Motor neuron (in vitro differentiated cells): ENCODE measurements around the gene CAB39. TPM values are rescaled to one million over a fixed set of nuclear protein-coding genes. Genes with fewer than 3 reads are reported as not detected.
A peak's percentile ranks its signal among the peaks of the same experiment; 100 is the strongest.

Source experiments
- ATAC-seq, 8 experiments: fragments of 200-7000 bp; cut with Tn5 transposase; replicated peaks in 6 of 8; 2 replicates each; pipeline ENCODE4 v1.8.0; 2021; ENCODE audit warnings: mild to moderate bottlenecking in 8 of 8, moderate library complexity in 8 of 8
- H3K27ac ChIP-seq, 2 donors: fragments of 250-450 bp; sonication (Bioruptor Pico); 2 replicates each; pipeline ENCODE4 v1.9.0; 2021; ENCODE audit warnings: antibody characterized with exemption in 2 of 2, mild to moderate bottlenecking in 2 of 2, moderate library complexity in 1 of 2
- H3K4me1 ChIP-seq, 2 donors: fragments of 250-450 bp; sonication (Bioruptor Pico); replicated peaks in 1 of 2; 2 replicates each; pipeline ENCODE4 v1.6.1; 2021; ENCODE audit warnings: antibody characterized with exemption in 2 of 2, mild to moderate bottlenecking in 2 of 2, moderate library complexity in 1 of 2
- H3K4me3 ChIP-seq, 5 donors: fragments of 250-450 bp; sonication (Bioruptor Pico); 2 replicates each; pipeline ENCODE4 v1.9.0; 2021; ENCODE audit warnings: antibody characterized with exemption in 5 of 5, mild to moderate bottlenecking in 5 of 5, moderate library complexity in 4 of 5
- WGBS, 10 experiments: fragments of 450-650 bp; shearing (Covaris generic); methylation state at CpG; one replicate each; pipeline ENCODE4 v1.0.0; 2022; 5-methylcytosine and 5-hydroxymethylcytosine counted together
- in situ Hi-C, 9 experiments: fragments of 400-800 bp; cut with MboI; loops; one replicate each; pipeline ENCODE4 v1.15.0; 2021; ENCODE audit warnings: low sequenced_read_pairs in 9 of 9, low pct_unique_long_range_greater_than_20kb in 2 of 9; ENCODE audit not compliant: unreplicated experiment in 9 of 9
- total RNA-seq, 8 experiments: library from RNA; unstranded; fragments of 300-600 nt; gene quantifications; 2 replicates each; pipeline versions ENCODE4 v1.2.3 to v1.2.4, GENCODE V29; 2022

Gene CAB39
- total RNA-seq, 8 experiments from 2014 or later, result 33.2 to 75.1 (median 40.4) TPM

- Histone ChIP-seq H3K4me3 (no peak overlapping the region), H3K27ac (no peak overlapping the region), H3K4me1 (no peaks in the 10 kb centered on the region)
- no peak for ATAC-seq
- WGBS, 10 experiments, result 80 to 96% (median 92%) methylated on average over 2 to 8 of the region's 8 CpGs
- in situ Hi-C loops, result no loop called here
These were observed 97.1 kb downstream of the CAB39 start for GRCh38 chr2:230809677-230810251.

GRCh38 chr2:230811508-230811907 is 98.9 kb downstream of the CAB39 start:
- in situ Hi-C loops, result no loop called here
- Histone ChIP-seq H3K27ac (no peak overlapping the region), H3K4me3 (no peak overlapping the region), H3K4me1 (no peaks in the 10 kb centered on the region)
- 37 to 100% (median 89%) methylated on average over 2 to 3 of the region's 3 CpGs; no CpG with 5 or more reads in 5 of the 10 experiments for WGBS, 10 experiments
- ATAC-seq, result no peak

- Histone ChIP-seq H3K4me1 (no peaks in the 10 kb centered on the region), H3K4me3 (no peak overlapping the region), H3K27ac (no peak overlapping the region)
- ATAC-seq, result no peak
- WGBS, 10 experiments, result 80 to 100% (median 96%) methylated on average over 1 to 6 of the region's 6 CpGs
- in situ Hi-C loops, result no loop called here
These were observed 99.4 kb downstream of the CAB39 start for GRCh38 chr2:230812033-230812432.

GRCh38 chr2:230814616-230815015 is 102.0 kb downstream of the CAB39 start:
- in situ Hi-C loops, result no loop called here
- ATAC-seq, result peak in 4 of 8 experiments; percentile 25 to 73 (median 52)
- Histone ChIP-seq H3K4me1 (no peaks in the 10 kb centered on the region), H3K27ac (no peak overlapping the region), H3K4me3 (no peak overlapping the region)
- 0 to 92% (median 78%) methylated on average over 1 to 2 of the region's 2 CpGs; no CpG with 5 or more reads in 4 of the 10 experiments for WGBS, 10 experiments

DNA sequence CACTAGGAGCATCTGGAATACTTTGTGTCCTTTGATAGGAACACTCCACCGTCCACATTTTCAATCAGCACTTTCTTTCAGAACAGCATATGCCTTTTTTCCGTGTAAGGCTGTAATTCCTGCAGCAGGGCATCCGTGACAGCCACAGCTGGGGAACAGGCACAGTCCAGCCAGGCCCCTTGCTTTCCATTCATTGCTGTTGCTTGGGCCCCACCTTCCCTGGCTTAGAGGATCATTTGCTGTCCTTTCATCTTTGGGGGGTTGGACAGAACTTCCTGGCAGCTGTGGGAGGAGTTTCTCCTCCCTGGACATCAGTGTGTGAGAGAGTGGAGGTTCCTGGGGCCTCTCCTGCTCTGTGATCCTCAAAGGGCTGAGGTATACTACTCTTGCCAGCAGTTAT is 102.4 kb downstream of the CAB39 start:
- in situ Hi-C loops, result no loop called here

DNA sequence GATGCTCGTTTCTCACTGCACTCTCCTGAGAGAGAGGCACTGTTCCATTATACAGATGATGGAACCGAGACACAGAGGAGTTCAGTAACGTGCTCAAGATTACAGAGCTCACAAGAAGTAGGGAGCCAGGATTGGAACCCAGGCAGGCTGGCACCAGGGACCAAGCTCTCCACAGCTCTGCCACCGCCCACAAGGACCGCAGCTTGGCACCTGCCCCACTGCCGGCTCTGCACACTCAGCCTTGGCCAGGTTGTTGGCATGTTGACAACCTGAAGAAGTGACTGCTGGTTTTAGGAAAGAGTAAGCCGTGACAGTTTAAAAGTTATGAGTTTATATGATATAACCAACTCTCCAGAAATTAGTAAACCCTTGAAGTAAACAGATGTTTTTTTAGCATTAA is 104.1 kb downstream of the CAB39 start:
- ATAC-seq, result no peak
- in situ Hi-C loops, result no loop called here
- Histone ChIP-seq H3K4me1 (no peaks in the 10 kb centered on the region), H3K27ac (no peak overlapping the region), H3K4me3 (no peak overlapping the region)
- 92 to 100% (median 100%) methylated on average over 1 to 5 of the region's 7 CpGs; no CpG with 5 or more reads in 4 of the 10 experiments for WGBS, 10 experiments

More for the DNA sequence above, 102.4 kb downstream of the CAB39 start:
- H3K4me1 ChIP-seq, result no peaks in the 10 kb centered on the region
- 10 to 100% (median 58%) methylated on average over 1 to 2 of the region's 3 CpGs; no CpG with 5 or more reads in 1 of the 10 experiments for WGBS, 10 experiments
- no peak overlapping the region for H3K27ac ChIP-seq
- peak in 4 of 8 experiments; percentile 28 to 94 (median 67) for ATAC-seq
- no peak overlapping the region for H3K4me3 ChIP-seq

- in situ Hi-C loops, result no loop called here
- peak in 3 of 8 experiments; percentile 11 to 14 (median 11) for ATAC-seq
- Histone ChIP-seq H3K27ac (no peak overlapping the region), H3K4me1 (no peaks in the 10 kb centered on the region), H3K4me3 (no peak overlapping the region)
- 75 to 100% (median 100%) methylated on average over 1 of the region's 1 CpG; no CpG with 5 or more reads in 5 of the 10 experiments for WGBS, 10 experiments
These were observed 106.8 kb downstream of the CAB39 start for GRCh38 chr2:230819433-230819832.

DNA sequence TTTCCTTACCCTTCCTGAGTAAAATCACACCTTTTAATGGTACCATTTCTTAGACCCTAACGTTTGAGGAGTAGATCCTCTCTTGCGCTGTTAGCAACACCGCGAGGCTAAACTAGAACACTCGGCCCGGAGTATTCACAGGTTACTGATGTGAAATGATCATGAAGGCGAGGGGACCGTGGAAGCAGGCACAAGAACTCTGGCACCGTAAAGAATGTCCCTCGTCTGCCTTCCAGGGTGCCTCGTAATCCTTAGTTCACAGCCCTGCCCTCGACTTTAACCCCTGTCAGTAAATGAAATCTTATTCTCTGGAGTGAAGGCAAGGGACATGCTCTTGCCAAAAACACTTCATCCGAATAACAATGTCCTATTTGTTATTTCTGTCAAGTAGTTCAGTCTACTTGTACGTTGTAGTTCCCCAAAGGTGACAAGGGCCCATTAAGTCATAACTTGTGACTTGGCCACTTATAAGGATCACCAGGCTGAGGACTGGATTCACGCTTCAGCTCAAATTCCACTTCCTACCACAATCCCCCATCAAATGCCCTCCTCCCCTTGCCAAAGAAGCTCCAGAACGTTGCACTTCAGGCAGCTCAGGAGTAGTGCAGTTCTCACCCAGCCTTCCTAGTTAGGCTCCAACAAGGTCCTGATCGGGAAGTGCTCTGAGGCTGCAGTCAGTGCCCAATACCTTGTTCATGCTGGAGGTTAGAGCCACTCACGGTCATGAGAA is 108.8 kb downstream of the CAB39 start:
- WGBS, 10 experiments, result 60 to 87% (median 72%) methylated on average over 2 to 17 of the region's 18 CpGs; no CpG with 5 or more reads in 1 of the 10 experiments

GRCh38 chr2:230821991-230822520 is 109.4 kb downstream of the CAB39 start:
- H3K27ac ChIP-seq, result no peak overlapping the region
- ATAC-seq, result no peak
- no peak overlapping the region for H3K4me3 ChIP-seq
- no peaks in the 10 kb centered on the region for H3K4me1 ChIP-seq
- WGBS, 10 experiments, result 55 to 100% (median 95%) methylated on average over 1 to 8 of the region's 13 CpGs; no CpG with 5 or more reads in 2 of the 10 experiments
- in situ Hi-C loops, result loop anchor here in 5 of 9 experiments (10.0 kb wide), 1 partner anchor 163 kb away; no protein-coding TSS in a partner anchor

More for the DNA sequence above, 108.8 kb downstream of the CAB39 start:
- Histone ChIP-seq H3K4me3 (no peak overlapping the region), H3K27ac (no peak overlapping the region), H3K4me1 (no peaks in the 10 kb centered on the region)
- no peak for ATAC-seq
- in situ Hi-C loops, result loop anchor here in 5 of 9 experiments (10.0 kb wide), 1 partner anchor 163 kb away; no protein-coding TSS in a partner anchor

GRCh38 chr2:230823264-230823964 is 110.8 kb downstream of the CAB39 start:
- WGBS, 10 experiments, result 30 to 100% (median 81%) methylated on average over 1 to 10 of the region's 10 CpGs; no CpG with 5 or more reads in 3 of the 10 experiments
- H3K4me1 ChIP-seq, result no peaks in the 10 kb centered on the region
- in situ Hi-C loops, result loop anchor here in 5 of 9 experiments (10.0 kb wide), 1 partner anchor 161 kb away; no protein-coding TSS in a partner anchor
- ATAC-seq, result no peak
- no peak overlapping the region for H3K27ac ChIP-seq
- H3K4me3 ChIP-seq, result no peak overlapping the region

DNA sequence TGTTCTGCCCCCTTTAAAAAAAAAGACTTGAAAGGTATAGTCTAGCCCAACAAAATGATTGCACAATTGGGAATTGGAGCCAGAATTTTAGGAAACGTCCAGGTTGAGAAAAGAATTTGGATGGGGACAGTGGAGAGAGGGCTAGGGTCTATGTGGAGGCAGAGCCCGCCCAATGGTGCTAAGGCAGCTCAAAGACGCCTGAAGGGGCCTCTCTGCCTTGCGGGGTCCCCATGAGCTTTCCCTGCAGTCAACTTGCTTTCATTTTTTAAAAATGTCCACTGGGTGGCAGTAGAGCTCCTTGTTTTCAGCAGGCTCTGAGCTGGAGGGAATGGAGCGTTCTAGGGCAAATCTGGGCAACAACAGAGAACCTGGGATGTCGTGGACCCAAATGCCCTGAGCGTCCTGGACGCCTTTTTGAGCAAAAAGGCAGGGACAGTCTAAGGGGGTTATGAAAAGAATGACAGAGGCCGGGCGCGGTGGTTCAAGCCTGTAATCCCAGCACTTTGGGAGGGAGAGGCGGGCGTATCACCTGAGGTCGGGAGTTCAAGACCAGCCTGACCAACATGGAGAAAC is 111.8 kb downstream of the CAB39 start:
- H3K27ac ChIP-seq, result no peak overlapping the region
- peak; percentile 60 to 97 (median 92) for ATAC-seq
- WGBS, 10 experiments, result 0 to 50% (median 35%) methylated on average over 2 to 9 of the region's 14 CpGs; no CpG with 5 or more reads in 3 of the 10 experiments
- no peaks in the 10 kb centered on the region for H3K4me1 ChIP-seq
- in situ Hi-C loops, result loop anchor here in 5 of 9 experiments (10.0 kb wide), 1 partner anchor 160 kb away; no protein-coding TSS in a partner anchor
- no peak overlapping the region for H3K4me3 ChIP-seq

DNA sequence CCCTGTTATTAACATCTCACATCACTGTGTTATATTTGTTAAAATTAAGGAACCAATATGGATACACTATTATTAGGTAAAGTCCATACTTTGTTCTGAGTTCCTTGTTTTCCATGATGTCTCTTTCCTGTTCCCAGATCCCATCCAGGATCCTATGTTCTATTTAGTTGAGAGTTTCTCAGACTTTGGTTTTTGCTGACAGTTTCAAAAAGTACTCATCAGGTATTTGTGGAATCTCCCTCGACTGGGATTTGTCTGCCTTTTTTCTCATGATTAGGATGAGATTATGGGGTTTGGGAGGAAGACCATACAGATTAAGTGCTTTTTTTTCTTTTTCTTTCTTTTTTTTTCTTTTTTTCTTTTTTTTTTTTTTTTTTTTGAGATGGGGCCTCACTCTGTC is 112.7 kb downstream of the CAB39 start:
- ATAC-seq, result no peak
- WGBS, 10 experiments, result 0 to 100% (median 73%) methylated on average over 1 of the region's 1 CpG
- in situ Hi-C loops, result loop anchor here in 6 of 9 experiments (10.0 to 25.0 kb wide), 2 partner anchors 159 to 162 kb away; partner anchors contain the start of gene SPATA3 (in 1 of the 6)

More for the DNA sequence above, 112.7 kb downstream of the CAB39 start:
- no peaks in the 10 kb centered on the region for H3K4me1 ChIP-seq
- no peak overlapping the region for H3K27ac ChIP-seq
- H3K4me3 ChIP-seq, result no peak overlapping the region
